Stimulated activated CD8-positive, alpha-beta memory T cell treated with anti-CD3 and anti-CD28 coated beads, Interleukin-15, amount 100 ng/mL, for 1 hour (primary cell): Measurements from ENCODE around the gene CDH12.

Source experiments
- DNase-seq: peaks from one replicate; pipeline ENCODE4 v3.0.0-alpha.2; 2020; ENCODE audit warnings: low read depth

Gene CDH12

DNA sequence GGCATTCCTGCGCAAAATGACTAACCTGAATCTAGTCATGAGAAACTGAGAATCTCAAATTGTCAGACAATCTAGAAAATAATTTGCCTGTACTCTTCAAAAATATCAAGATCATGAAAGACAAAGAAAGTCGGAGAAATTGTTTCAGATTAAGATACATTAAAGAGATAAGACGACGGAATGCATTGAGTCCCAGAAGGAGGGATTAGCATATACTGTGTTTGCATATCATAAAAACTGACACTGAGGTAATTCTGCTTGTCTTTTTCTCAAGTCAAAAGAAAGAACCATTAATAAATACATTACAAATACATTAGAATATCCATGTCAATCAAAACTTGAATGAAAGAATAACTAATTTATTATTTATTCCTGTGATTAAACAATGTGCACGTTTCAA lies 88.4 kb downstream of the CDH12 start:
- no peak for DNase-seq

DNA sequence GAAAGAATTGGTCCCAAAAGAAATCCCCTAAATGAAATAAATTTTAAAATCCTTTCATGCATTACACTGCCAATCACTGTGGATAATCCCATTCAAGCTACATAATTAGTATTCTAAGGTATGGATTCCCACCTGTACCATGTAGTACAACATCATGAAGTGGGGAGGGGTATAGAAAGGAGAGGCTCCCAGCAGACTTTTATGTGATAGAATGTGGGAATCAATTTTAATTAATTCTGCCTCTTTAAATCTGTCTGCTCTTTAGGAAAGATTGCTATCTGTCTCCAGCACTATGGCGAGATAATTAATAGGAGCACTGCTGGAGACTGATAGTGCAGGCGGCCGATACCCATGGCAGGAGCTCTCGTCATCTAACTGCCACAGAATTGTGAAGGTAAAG lies 95.4 kb downstream of the CDH12 start:
- DNase-seq: no peak

DNA sequence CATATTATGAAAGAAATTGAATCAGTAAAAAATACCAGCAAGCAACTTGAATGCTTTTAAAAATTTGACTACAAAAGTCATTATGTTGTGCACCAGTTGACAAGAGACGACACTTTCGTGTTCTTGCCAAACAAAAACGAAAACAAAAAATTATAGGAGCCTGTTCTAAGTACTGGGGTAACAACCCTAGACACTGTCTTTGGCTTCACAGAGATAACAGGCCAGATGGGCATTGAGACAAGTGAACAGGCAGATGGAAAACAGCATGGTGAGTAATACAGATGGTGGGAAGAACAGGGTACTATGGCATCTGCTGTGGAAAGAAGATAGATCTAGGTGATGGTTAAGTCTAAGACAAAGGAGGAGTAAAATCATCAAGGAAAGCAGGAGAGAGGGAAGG lies 99.0 kb downstream of the CDH12 start:
- DNase-seq: no peak

DNA sequence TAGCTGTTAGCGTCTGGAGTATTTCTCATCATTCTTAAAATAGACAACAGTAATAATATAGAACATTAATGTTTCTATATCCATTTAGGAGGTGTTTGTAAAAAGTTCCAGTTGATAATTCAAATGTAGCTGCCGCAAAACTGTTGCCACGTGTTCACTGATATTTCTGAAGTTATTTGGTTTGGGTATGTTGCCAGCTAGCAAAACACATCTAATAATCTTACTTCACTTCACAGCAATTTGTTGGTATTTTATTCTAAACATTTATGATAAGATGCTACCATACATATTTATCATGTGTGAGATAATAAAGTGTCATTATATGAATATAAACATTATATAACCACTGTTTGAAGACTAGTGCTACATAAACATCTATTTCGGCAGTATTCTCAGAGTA lies 101.6 kb downstream of the CDH12 start:
- DNase-seq: no peak

DNA sequence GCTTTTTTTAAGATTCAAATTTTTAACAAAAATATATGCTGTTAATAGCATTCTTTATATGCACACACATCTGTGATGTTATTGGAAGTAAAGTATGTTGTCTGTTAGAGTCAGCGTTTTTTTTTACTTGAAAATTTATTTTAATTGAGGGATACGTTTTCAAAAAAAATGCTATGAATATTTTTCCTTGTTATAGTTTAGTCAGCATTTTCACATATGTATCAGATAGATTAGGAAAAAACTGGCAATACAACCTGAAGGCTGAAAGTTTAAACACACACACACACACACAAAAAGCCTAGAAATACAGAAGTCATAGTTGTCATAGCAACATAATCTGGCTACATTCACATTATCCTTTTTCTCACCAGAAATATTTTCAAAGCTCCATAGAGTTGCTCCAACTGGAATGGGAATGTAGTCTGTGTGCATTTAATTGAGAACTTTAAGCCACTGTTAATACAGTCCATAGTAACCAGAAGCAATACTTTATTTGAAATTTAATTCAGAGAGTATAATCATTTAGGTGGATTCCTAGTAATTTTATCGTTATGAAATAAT lies 116.6 kb downstream of the CDH12 start:
- DNase-seq: no peak

DNA sequence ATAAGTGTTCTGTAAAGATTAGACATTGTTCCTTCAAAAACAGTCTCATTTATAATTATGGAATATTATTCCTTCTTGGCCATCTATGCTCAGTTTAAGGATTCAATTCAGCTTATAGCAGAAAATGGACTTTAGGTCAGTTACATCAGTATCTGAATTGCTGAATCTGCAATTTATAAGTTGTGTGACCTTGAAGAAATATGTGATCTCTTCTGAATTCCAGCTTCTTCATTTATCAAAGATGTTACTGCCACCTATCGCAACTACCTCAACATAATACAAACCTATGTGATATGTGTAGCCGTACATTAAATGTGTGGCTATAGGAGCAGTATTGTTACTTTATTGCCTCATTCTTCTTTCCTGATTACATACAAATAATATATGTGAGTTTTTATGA lies 118.2 kb downstream of the CDH12 start:
- DNase-seq: no peak

DNA sequence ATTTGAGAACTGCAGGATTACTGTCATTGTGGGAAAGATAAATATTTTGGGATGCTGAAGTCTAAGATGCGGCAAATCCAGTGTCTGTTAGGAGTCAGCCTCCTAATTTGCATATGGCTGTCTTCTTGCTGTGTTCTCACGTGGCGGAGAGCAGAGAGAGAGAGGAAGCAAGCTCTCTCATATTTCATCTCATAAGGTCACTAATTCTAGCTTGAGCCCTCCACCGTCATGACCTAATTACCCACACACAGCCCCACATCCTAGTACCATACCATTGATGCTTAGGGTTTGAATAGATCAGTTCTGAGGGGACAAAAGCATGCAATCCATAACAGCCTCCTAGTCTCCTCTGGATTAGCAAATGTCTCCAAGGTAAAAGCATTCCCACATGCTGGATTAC lies 124.5 kb downstream of the CDH12 start:
- no peak for DNase-seq

DNA sequence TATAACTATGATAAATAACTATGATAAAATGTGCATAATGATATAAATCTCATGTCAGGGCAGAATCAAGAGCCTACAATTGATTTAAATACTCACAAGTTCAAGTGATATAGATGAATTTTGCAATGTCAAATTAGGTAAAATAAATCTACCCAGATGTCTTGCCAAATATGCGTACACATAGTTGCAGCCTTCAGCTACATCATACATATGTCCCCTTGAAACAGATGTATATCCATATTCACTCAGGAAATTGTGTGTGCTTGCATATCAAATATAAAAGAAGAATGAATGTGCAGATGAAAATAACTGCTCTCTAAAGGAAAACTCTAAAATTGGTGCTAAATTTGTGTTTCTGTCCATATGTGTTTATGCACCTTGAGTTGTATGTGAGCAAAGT lies 130.7 kb downstream of the CDH12 start:
- no peak for DNase-seq

DNA sequence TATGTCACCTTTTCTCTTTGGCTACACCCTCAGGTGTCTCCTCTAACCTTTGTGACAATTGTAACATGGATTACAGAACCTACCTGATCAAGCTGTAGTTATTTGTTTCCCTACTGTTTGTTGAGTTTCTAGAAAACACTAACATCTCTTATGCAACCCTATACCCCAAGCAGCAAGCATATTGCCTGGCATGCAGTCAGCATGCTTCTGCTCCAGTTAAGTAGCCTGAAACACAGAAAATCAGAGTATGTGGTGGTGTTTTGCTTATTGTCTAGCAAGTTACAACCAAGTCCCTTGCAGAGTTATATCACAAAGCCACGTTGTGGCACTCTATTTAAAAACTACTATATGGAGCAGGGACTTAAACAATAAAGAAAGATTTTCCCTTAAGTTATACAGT lies 131.1 kb downstream of the CDH12 start:
- DNase-seq: no peak

DNA sequence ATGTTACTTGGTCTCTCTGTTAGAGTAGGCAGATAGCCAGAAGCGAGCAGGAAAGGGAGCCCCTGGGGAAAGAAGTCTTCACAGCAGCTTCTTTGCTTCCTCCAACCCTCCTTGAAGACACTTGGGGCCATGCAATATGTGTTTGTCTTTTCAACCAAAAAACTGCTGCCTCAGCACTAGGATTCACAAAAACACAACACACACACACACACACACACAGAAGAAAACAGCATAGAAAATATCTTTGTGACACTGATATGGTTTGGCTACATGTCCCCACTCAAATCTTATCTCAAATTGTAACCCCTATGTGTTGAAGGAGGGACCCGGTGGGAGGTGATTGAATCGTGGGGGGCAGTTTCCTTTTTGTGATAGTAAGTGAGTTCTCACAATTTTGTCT lies 133.3 kb downstream of the CDH12 start:
- no peak for DNase-seq

DNA sequence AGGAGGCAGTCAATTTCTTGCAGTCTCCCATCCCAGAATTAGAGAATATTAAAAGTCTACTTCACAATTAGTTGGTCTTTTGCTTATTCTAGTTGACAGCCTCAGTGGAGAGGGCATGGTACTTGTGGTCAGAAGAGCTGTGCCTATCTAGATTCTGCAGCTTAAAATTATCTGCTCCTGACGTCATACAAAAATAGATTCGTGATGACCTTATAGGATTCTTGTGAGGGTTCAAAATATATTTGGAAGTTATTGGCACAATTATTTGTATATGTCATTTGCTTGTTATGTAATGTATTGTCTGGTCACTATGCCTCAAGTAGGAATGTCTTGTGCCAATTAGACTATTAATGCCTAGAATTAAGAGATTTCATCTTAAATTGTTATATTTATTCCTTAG lies 142.5 kb downstream of the CDH12 start:
- DNase-seq: no peak

DNA sequence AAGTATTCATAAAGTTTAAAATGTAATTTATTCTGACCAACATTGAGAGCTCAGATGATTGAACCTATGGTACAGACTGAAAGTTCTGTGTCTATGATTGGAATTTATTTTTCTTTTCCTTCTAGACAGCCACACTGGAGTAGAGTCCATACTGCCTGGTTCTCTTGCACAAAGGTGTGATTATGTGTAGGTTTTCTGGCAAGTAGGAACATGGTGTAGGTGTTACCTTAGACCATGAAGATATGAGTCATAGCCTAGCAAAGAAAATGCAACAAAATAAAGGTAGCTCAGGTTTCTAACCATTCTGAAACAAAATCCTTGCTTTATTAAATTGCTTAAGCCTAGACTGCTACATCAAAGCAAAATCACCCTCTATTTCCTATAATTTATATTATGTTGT lies 143.4 kb downstream of the CDH12 start:
- no peak for DNase-seq

DNA sequence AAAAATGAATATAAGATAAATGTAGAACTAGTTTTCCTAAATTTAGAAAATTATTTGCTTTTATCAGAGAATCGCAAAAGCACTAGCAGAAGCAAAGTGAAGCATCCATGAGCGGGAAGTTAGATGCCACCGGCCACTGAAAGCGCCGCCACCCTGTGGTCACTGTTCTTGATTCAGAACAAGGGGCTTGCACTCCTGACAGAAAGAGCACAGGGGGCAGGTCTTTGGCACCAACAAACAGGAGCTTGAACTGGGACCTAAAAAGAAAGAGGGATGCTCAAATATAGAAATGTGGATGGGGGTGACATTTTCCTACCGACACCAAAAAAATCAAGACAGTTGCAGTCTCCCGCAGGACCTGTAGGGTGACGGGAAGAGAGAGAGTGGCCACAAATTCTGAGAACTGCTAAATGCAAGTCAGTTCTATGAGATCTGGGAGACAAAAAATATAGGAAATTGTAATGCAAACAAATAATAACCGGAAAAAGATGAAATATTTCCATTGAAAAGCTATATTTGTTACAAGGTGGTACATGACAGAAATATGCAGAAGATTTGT lies 144.3 kb downstream of the CDH12 start:
- DNase-seq: no peak

DNA sequence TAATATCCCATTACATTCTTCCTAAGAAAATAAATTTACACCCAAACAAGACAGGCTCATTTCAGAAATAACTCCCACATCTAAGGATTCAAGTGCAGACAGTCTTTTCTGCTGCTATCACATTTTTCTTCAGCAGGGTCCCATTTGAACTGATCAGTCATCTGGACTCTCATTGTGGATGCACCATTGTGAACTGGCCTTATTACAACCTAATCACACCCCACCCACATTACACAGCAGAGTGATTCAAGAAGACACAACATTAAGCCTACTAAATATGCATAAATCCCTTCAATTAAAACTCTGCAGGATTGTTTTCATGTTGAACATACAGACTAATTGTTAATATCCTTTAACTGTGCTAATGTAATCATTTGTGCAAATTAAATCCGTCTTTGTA lies 146.2 kb downstream of the CDH12 start:
- DNase-seq: no peak

DNA sequence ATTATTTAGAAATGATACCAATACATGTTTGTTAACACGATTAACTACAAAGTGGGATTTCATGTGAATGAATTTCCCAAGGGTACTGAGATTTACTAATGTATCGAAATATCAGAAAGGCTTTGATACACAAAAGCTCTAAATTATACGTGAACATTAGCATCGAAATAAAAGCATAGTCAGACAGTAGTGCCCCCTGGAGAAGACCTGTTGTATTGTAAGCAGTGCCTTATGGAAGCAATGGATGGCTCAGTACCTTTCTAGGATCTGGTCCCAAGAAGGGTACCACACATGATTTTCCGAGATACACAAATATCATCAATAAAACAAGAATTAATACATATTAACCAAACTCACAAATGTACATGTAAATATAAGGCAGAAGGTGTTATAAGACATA lies 153.8 kb downstream of the CDH12 start:
- DNase-seq: no peak

DNA sequence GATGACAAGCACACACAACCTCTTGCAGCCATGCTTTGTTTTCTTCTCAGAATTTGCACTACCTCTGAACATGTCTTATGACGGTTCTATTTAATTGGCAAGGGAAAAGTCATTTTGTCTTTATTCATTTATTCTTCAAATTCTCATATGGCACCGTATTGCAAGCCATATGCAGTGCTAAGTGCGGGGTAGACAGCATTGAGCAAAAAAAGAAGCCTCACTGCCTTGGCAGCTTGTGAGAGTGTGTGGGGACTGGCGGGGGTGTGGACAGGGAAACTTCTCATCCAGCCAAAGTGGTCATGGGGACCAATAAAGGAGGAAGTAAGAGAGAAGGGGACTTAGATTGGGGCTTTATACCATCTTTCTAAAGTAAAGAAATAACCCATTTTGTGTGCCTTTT lies 160.0 kb downstream of the CDH12 start:
- no peak for DNase-seq

DNA sequence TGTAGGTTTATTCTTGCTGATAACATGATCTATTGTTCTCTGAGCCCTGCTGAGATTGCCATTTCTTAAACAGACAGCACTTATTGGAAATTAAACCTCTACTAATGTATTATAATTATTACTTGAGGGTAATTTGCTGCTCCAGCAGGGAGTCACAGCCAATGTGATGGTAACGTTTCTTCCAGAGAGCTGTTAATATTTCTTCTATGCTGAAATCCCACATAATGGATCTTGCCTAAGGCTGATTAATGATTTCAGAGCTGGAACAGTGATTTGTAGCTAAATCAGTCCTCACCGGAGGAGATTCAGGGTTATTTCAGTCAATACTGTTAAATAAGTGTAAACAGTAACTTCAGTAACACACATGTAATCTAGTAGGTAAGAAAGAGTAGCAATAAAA lies 170.1 kb downstream of the CDH12 start:
- no peak for DNase-seq

DNA sequence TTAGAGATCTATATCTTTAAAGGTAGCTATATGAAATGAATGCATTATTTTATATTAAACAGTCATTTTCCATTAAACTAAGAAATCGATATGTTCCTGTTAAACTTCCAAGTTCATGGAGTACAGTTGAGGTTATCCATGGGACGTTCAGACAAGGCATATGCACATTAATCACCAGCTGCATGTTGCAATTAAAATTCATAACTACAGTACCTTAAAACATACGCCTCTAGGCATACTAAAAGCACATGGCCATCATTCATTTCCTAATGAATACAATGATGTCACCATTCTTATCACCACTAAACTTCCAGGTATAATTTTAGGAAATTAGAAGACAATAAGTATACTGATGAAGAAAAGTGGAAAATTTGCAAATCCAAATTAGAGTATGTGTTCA lies 174.3 kb downstream of the CDH12 start:
- no peak for DNase-seq

DNA sequence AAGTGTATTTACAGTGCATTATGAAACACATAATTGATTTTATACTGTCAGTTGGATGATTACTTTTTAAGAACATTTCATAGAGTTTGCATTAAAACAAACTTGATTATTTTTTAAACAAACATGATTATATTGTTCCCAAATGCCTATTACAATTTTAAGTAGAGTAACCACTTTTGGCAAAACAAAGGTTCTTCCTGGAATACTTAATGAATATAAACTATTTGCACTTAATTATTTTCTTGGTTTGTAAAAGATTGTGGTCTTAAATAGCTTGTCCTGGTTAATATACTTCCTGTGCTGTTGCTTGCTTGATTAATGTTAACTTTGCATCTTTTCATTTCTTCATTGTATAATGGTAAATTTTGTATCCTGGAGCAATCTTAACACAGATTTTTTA lies 180.0 kb downstream of the CDH12 start:
- no peak for DNase-seq

DNA sequence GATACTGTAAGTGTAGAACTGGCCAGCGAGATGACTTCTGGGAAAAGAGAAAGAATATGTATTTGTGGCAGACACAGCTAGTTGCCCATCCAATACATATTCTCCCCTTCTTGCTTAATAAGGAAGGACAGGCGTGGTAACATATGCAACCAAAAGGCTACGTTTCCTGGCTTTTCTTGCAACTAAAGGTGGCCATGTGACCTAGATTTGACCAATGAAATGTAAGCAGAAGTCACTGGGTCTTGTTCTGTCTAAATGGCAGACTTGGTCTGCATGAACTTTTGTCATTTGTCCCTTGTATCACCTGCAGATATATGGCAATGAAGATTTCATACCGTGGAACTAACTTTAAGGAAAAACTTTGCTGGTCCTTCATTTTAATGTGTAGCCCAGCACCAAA lies 183.8 kb downstream of the CDH12 start:
- no peak for DNase-seq

DNA sequence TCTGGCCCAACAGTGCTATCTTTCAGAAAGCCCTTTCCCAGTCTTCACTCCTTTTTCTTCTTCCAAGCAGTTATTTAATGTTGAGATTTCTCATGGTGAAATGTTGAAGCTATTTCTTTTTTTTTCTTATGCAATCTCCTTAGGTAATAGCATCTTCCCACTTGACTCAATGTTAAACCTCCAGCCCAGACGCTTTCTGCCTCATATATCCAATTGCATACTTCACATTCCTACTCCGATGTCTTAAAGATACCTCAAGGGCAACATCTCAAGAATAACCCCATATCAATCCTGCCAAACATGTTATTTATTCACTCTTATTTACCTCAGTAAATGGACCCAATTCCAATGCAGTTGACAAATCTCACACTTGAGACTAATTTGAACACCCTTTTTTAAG lies 187.3 kb downstream of the CDH12 start:
- no peak for DNase-seq

DNA sequence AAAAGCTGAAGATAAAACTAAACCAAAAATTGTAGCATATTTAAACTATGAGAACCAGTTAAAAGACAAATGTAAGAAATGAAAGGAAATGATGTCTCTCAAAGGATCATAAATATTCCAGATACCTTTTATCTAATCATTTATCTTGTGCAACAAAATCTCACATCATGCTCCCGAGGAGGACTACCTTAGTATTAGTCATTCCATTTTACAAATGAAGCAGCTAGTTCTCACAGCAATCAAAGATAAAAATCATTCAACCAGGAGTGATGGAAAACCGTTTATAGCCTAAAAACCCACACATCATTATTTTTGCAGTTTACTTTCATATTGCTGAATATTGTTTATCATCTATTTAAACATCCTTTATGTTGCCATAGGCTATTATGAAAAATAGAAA lies 190.0 kb downstream of the CDH12 start:
- DNase-seq: no peak

DNA sequence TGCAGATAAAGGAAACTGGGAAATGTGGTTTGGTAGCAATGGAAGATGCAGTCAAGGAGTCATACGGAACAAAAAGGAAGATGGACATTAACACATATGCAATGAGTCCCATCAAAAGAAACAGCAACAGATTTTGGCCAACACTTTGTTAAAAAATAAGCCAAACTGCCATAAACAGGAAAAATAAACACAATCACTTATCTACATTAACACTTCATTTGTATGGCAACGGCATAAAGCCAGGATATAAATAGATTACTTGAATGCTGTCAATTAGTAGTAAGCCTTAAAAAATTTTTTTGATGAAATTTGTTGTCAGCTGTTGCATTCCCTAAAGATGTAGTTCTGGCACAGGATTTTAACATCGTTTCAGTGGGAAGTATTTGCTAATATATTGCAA lies 190.8 kb downstream of the CDH12 start:
- no peak for DNase-seq

DNA sequence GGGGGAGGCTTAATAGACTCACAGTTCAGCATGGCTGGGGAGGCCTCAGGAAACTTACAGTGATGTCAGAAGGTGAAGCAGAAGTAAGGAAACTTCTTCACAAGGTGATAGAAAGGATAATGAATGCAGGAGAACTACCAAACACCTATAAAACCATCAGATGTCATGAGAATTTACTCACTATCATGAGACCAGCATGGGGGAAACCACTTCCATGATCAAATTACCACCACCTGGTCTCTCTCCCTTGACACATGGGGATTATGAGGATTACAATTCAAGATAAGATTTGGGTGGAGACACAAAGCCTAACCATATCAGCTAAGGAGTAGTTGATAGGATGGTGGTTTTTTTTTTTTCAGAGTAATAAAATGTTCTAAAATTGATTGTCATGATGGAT lies 201.8 kb downstream of the CDH12 start:
- DNase-seq: no peak

DNA sequence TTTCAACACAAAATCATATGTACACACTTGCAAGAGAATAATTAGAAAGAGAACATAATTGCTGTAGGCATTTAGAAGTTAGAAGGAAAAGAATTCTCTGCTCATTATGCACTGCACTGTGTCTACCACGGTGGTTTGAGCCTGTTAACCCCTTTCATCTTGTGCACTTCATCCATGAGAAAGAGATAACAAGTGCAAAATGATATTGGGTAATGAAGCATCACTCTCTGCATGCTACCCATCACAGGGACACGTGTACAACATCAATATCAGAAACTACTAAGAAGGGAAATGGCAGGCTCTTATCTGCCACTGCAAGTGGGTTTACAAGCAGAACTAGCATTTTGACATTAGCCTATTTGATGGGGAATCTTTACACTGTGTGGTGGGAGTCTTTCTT lies 202.6 kb downstream of the CDH12 start:
- DNase-seq: no peak
